Heart left ventricle (tissue), 13 donors: ENCODE results near the gene ERC1.

Experiments
- POLR2A ChIP-seq, 2 donors: fragments of 450-650 bp; IDR thresholded peaks; one replicate each; pipeline ENCODE4 v1.6.1; 2017; ENCODE audit warnings: antibody characterized with exemption in 2 of 2, mild to moderate bottlenecking in 2 of 2, moderate library complexity in 2 of 2
- TF ChIP-seq, protein P1 (sequence below), 12 donors: fragments of 200-600 bp; sonication (generic) in 4 of 12; IDR thresholded peaks; one replicate each; pipeline versions ENCODE4 v1.5.0 to v1.8.0; 2018 to 2022; ENCODE audit warnings: antibody characterized with exemption in 12 of 12, mild to moderate bottlenecking in 5 of 12
- donor health status: ischemic (EF 13 %, LVEDD 7.1; RV severe dilation, severe dysfunction).
- donor health status: DM: no; HTN: yes; CAD: no.
- donor health status: DM: no; HTN: no; CAD: no.
- donor health status: ischemic (EF 25% LVEDD 6.9; RV normal size, moderate dysfunction).
- donor health status: ischemic (EF 25% LVEDD 5.7; RV mildly dilated, moderate dysfunction).
- donor health status: ischemic (EF 35%, LVEDD 5.7; RV mildly dilated, moderate dysfunction).
- donor health status: nonischemic (EF 11% LVEDD 7.7; RV severe dilation, severe dysfunction).
- donor health status: DM: yes; HTN: yes; CAD: no.
- donor health status: PGD.
- donor health status: ischemic (EF 29% LVEDD 5.4; RV normal size, mild dysfunction).
- donor health status: nonischemic (EF 23%, LVEDD 6.1; RV moderate dilation, normal function).

DNA sequence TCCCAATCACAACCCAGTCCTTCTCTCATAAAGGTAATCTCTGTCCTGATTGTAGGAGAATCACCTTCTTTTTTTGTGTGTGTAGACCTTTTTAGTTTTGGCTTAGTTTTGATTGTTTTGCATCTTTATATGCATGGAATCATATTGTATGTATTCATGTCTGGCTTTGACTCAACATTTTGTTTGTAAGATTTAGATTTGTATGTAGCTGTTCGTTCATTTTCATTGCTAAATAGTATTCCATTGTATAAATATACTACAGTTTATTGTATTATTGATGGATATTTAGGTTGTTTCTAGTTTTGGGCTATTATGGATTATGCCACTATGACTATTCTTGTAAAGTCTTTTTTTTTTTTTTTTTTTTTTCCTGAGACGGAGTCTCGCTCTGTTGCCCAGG is 10.5 kb downstream of the ERC1 start:
- TF ChIP-seq, protein P1, sequence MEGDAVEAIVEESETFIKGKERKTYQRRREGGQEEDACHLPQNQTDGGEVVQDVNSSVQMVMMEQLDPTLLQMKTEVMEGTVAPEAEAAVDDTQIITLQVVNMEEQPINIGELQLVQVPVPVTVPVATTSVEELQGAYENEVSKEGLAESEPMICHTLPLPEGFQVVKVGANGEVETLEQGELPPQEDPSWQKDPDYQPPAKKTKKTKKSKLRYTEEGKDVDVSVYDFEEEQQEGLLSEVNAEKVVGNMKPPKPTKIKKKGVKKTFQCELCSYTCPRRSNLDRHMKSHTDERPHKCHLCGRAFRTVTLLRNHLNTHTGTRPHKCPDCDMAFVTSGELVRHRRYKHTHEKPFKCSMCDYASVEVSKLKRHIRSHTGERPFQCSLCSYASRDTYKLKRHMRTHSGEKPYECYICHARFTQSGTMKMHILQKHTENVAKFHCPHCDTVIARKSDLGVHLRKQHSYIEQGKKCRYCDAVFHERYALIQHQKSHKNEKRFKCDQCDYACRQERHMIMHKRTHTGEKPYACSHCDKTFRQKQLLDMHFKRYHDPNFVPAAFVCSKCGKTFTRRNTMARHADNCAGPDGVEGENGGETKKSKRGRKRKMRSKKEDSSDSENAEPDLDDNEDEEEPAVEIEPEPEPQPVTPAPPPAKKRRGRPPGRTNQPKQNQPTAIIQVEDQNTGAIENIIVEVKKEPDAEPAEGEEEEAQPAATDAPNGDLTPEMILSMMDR (IDR thresholded peaks at IDR 0.05), result no peak
- no peak for TF ChIP-seq POLR2A (IDR thresholded peaks at IDR 0.05)
